Measurements from ENCODE around the gene SH2B2.

GRCh38 chr7:102305414-102306268 is 19.0 kb downstream of the SH2B2 start:
- no peak for TF ChIP-seq CTCF (conservative IDR thresholded peaks at IDR 0.05)
- no peak for TF ChIP-seq EZH2 (IDR thresholded peaks at IDR 0.05; ENCODE audit: low read depth)

Measured in PC-9 (cell line).